ENCODE results near the gene CLEC16A. TPM values are rescaled to one million over a fixed set of nuclear protein-coding genes. Genes with fewer than 3 reads are reported as not detected.
"Not testable (repeated sequence)": the region's sequence is repeated elsewhere in the genome, so short reads cannot be mapped to it uniquely, and the experiment has no call there.

CLEC16A gene
- total RNA-seq, 3 donors from 2014 or later = 20.0 to 35.3 (median 33.1) TPM

- H3K27me3 ChIP-seq = no peaks in the 10 kb centered on the region
- TF ChIP-seq, protein P1, sequence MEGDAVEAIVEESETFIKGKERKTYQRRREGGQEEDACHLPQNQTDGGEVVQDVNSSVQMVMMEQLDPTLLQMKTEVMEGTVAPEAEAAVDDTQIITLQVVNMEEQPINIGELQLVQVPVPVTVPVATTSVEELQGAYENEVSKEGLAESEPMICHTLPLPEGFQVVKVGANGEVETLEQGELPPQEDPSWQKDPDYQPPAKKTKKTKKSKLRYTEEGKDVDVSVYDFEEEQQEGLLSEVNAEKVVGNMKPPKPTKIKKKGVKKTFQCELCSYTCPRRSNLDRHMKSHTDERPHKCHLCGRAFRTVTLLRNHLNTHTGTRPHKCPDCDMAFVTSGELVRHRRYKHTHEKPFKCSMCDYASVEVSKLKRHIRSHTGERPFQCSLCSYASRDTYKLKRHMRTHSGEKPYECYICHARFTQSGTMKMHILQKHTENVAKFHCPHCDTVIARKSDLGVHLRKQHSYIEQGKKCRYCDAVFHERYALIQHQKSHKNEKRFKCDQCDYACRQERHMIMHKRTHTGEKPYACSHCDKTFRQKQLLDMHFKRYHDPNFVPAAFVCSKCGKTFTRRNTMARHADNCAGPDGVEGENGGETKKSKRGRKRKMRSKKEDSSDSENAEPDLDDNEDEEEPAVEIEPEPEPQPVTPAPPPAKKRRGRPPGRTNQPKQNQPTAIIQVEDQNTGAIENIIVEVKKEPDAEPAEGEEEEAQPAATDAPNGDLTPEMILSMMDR (IDR thresholded peaks at IDR 0.05) = no peak
- no peak for TF ChIP-seq POLR2AphosphoS5 (IDR thresholded peaks at IDR 0.05)
- TF ChIP-seq POLR2A (IDR thresholded peaks at IDR 0.05) = no peak
- DNase-seq (ENCODE audit: low spot score in 2 of 2) = no peak
- H3K36me3 ChIP-seq = no peaks in the 10 kb centered on the region
- peaks cover 0 to 3% of the 10 kb centered on the region in 2 donors for H3K4me1 ChIP-seq
- no peaks in the 10 kb centered on the region for H3K9me3 ChIP-seq
- intact Hi-C loops (cut with DNase I; ENCODE audit: low total_unique reads) = loop anchor here (5.0 kb wide), 1 partner anchor 387 kb away; no protein-coding TSS in a partner anchor
- no peak overlapping the region for H3K4me3 ChIP-seq
- H3K27ac ChIP-seq = no peak overlapping the region
These were observed 21.2 kb downstream of the CLEC16A start for GRCh38 chr16:10965440-10966061.

- intact Hi-C loops (cut with DNase I; ENCODE audit: low total_unique reads) = loop anchor here (5.0 kb wide), 1 partner anchor 386 kb away; no protein-coding TSS in a partner anchor
These were observed 21.8 kb downstream of the CLEC16A start for GRCh38 chr16:10966129-10966528.

GRCh38 chr16:10966559-10966958 lies 22.2 kb downstream of the CLEC16A start:
- H3K4me3 ChIP-seq; DNase-seq (ENCODE audit: low spot score in 2 of 2); H3K36me3 ChIP-seq; H3K27me3 ChIP-seq; H3K27ac ChIP-seq; H3K9me3 ChIP-seq; H3K4me1 ChIP-seq: not testable (repeated sequence)
- intact Hi-C loops (cut with DNase I; ENCODE audit: low total_unique reads) = loop anchor here (5.0 kb wide), 1 partner anchor 386 kb away; no protein-coding TSS in a partner anchor

More at GRCh38 chr16:10966129-10966528, 21.8 kb downstream of the CLEC16A start:
- Histone ChIP-seq H3K4me3 (no peak overlapping the region), H3K36me3 (no peaks in the 10 kb centered on the region), H3K4me1 (peaks cover 0 to 3% of the 10 kb centered on the region in 2 donors), H3K27me3 (no peaks in the 10 kb centered on the region), H3K27ac (no peak overlapping the region), H3K9me3 (no peaks in the 10 kb centered on the region)
- TF ChIP-seq POLR2A (IDR thresholded peaks at IDR 0.05) (no peak), POLR2AphosphoS5 (IDR thresholded peaks at IDR 0.05) (no peak)
- TF ChIP-seq, protein P1 (IDR thresholded peaks at IDR 0.05) = no peak
- no peak for DNase-seq (ENCODE audit: low spot score in 2 of 2)

DNA sequence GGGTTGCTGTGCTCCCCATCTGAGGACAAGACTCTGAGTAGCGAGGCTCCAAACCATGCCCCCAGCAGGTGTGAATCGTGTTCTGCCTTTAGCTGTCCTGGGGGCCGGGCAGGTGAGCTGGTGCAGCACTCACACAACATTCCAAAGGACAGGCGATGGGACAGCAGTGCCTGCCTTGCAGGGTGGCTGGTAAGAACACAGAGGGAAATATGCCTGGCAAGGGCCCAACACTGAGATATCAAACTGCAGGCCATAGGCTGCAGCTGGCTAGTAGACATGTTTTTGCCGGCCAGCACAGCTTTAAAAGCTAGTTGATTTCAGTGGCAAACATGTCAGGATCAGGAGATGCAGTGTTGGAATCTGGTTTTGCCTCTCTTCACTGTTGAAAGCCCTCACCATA lies 23.6 kb downstream of the CLEC16A start:
- TF ChIP-seq POLR2A (IDR thresholded peaks at IDR 0.05) (no peak), POLR2AphosphoS5 (IDR thresholded peaks at IDR 0.05) (no peak)
- TF ChIP-seq, protein P1 (IDR thresholded peaks at IDR 0.05) = no peak
- Histone ChIP-seq H3K27me3 (no peaks in the 10 kb centered on the region), H3K36me3 (no peaks in the 10 kb centered on the region), H3K27ac (no peak overlapping the region), H3K4me1 (peaks cover 0 to 3% of the 10 kb centered on the region in 2 donors), H3K9me3 (no peaks in the 10 kb centered on the region), H3K4me3 (no peak overlapping the region)
- no peak for DNase-seq (ENCODE audit: low spot score in 2 of 2)
- intact Hi-C loops (cut with DNase I; ENCODE audit: low total_unique reads) = loop anchor here (5.0 kb wide), 1 partner anchor 384 kb away; no protein-coding TSS in a partner anchor

DNA sequence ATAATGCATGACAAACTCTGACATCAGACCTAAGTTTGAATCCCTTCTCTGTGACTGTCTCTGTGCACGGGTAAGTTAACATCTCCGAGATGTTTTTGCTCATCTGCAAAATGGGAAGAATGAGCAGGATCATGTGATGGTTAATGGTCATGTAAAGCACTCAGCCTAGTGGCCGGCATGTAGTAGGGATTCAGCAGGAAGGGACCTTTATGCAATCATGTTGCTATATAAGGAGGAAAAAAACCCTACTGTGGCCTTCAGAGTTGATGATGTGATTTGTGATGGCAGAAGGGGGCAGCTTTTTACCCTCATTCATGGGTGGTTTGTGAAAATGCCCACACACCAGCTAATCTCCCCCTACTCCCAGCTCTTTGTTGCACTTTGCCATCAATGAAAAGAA lies 24.1 kb downstream of the CLEC16A start:
- H3K4me3 ChIP-seq = no peak overlapping the region
- H3K27ac ChIP-seq = no peak overlapping the region
- H3K27me3 ChIP-seq = no peaks in the 10 kb centered on the region
- no peaks in the 10 kb centered on the region for H3K36me3 ChIP-seq
- intact Hi-C loops (cut with DNase I; ENCODE audit: low total_unique reads) = loop anchor here (5.0 kb wide), 1 partner anchor 384 kb away; no protein-coding TSS in a partner anchor
- H3K4me1 ChIP-seq = peaks cover 0 to 3% of the 10 kb centered on the region in 2 donors
- TF ChIP-seq, protein P1 (IDR thresholded peaks at IDR 0.05) = no peak
- no peak for TF ChIP-seq POLR2A (IDR thresholded peaks at IDR 0.05)
- TF ChIP-seq POLR2AphosphoS5 (IDR thresholded peaks at IDR 0.05) = no peak
- DNase-seq (ENCODE audit: low spot score in 2 of 2) = no peak
- no peaks in the 10 kb centered on the region for H3K9me3 ChIP-seq

Measured in breast epithelium (tissue), 4 donors.